ENCODE data around the gene SPTBN1.
A peak's percentile ranks its signal among the peaks of the same experiment; 100 is the strongest.

Gene SPTBN1

DNA sequence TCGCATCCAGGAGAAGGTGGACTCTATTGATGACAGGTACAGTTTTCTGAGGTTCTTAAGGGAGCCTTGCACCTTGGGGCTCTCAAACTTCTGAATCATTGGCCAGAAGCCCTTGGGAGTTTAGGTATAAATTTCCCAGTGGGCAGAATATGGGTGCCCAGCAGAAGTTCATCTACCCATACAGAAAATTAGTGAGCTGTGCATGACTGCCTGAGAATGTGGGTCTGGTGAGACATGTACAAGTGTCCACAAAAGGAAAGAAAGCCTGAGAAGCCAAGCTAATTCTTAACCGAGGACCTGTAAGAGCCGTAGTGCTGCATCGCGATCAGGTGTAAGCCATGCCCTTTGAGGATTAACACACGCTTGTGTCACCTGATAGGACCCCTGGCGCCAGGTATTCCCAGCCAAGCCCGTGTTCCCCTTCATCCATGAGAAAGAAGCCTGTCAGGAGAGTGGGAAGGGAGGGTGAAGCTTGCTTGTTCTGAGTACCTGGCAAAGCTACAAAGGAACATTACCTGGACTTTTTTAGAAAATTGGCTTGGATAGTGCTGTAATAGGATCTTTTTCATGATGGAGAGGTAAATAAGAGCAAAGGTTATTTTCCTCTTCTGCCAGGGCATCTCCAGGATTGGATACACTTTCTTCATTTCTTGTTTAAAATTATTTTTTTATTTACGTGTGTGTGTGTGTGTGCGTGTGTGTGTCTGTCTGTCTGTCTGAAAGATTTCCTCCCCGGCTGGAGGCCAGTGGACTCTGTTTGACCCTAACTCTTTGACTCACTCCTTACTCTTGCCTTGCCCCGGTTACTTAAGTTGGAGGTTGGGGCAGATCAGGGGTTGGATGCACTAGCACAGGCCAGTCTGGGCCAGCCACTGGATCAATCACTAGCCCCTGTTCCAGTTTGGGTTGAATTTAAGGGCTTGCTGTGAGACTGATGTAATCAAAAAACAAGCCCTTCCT, 176.9 kb downstream of the SPTBN1 start:
- DNase-seq (ENCODE audit: low spot score): no peak

DNA sequence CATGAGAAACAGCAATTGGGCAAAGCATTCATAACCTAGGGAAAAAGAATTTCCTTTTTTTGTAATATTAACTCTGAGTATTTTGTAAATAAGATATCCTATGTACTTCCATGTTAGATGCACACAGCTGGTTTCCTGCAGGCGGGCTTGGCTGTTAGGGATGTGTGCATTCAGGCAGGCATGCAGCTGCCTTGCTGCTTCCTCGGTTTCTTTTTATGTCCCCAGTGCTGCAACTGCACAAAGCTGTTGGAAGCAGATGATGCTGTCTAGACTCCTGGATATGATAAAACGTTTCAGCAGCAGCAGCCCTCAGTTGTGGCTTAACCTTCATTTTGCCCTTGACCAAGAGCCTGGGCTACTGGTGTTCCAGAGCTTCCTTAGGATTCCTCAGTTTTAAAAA, 177.9 kb downstream of the SPTBN1 start:
- no peak for DNase-seq (ENCODE audit: low spot score)

DNA sequence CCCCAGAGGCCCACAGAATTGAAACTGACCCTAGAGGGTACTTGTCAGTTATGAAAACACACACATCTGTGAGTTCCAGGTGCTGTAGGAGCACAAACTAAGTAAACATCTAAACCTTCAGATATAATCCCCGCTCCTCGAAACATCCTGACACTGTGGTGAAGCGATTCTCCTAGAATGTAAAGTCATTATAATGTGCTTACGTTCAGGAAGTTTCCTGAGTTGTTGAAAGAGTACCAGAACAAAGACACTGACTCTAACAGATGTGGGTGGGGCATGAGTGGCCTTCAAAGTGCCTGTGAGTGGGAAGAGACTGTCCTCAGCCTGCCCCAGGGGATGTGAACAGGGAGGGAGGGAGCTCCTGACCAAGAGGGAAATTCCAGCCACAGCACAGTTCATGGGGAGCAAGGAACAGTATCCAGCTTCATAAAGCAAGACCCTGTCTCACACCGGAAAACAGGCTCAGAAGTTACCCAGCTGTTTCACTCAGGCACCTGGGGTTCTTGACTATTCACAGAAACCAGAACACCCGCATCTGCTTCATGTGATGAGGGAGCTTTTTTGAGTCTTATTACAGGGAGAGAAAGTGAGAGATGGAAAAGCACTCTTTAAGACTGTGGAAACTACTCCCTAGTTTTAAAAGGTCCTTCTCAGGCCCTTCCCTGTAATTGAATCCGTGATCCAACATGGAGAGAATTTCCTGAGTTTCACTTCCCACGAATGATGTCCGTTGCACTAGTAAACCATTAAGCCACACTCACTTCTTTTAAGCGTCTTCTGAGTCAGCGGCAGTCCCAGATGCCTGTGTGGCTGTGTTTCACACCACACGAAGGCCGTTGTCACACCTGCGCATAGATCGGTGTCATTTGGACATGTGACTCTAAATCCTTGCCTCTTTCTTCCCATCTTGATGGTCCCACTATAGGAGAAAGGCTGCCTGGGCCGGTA, 178.7 kb downstream of the SPTBN1 start:
- no peak for DNase-seq (ENCODE audit: low spot score)

DNA sequence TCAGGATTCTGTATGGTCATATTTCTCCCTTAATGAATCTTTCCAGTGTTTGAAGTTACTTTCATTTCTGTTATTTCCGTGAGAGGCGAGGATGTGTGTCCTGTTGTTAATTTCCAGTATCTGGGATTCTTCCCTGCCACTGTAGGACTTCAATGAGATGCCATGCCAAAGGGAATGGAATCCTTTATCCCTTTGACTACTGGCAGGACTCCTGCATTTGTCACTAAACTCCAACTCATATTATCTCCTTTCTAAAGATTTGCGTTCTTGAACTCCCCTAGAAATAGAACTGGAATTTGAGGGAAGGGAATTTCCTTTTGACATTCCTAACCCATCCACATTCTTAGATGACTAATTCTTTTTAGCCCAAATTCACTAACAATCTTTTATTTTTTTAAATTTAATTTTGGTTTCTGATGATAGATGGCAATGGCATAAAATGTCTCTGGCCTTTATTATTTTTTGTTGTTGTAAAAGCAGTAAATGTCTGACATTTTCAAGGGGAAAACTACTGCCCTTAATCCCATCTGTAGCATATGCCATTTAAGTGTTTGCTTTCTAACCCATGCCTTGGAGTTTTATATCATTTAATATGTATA, 179.5 kb downstream of the SPTBN1 start:
- DNase-seq (ENCODE audit: low spot score): no peak

DNA sequence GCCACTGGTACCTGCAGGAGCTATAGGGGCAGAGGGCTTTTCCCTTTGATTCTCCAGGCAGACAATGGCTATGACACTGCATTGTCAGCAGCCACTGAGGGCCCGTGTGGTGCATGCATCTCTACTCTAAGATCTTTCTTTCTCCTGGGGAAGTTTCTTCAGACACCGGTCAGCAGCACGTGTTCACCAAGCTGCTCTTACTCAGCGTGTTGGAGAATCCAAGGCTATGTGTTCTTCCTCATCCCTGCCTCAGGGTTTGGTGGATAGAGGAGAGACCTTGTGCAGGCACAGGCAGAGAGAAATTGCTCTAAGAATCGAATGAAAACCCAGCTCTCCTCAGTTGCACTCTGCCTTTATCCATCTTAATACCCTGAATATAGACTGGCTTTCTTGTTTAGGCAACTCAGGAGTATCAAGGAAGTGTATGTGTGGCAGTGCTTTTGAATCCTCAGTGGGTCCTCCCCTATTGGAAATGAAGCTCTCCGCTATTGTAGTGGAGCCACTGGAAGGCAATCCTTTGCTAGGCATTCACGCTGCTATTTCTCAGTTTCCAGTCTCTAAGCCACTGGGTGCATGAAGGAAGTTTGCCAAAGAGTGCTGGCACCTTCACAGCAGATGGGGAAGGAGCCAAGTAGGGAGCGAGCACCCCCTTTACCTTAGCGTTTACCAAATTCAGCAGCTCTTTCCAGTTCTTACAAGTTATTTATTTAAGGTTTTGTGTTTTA, 180.4 kb downstream of the SPTBN1 start:
- DNase-seq (ENCODE audit: low spot score): no peak

DNA sequence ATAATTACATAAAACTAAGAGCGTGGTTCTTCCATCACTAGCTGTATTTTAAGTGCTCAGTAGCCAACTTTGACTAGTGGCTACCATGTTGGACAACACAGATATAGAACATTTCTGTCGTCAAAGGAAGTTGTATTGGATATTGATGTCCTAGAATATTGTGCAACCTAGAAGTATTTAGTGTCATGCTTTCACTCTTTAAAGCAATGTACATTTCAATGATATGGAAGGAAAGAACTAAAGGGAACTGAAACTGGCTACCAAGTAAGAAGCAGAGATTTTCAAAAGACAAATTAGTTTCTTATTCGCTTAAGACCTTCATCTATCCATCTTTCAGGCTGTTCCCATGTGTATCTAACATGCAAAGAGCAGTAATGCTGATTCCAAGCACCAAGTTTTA, 182.0 kb downstream of the SPTBN1 start:
- no peak for DNase-seq (ENCODE audit: low spot score)

DNA sequence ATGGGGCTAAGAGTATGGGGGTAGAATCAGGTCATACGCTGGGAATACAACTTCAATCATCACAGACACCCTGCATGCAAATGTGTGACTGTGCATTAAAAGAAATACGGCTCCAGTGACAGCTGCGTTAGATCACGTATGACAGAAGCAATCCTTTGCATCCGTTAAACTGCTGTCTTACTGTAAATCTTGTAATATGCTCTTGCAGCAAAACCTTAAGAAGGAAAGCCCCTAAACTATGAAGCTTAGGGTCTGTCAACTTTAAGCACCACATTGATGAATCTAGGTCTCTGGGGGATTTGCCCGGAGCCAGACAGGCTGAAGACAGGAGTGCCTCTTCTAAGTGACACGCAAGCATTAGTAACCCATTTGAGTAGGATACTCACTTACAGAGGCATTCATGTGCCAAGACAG, 182.7 kb downstream of the SPTBN1 start:
- DNase-seq (ENCODE audit: low spot score): no peak

DNA sequence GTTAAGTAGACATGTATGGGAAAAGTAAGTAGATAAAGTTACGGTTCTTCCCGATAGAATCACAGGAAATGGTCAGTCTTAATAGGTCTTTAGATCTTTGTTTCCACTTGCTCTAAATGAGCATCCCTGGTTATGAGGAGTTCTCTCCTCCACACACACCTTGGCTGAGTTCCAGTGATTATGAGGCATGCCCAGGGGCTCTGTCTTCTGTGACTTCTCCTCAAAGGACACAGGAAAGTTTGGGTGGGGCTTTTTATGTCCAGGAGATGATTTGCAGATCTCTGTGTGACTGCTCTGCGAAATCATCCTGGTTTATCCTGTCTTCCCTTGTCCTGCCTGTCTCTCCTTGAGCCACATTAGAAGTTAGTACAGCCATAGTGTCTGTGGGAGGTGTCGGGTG, 183.5 kb downstream of the SPTBN1 start:
- no peak for DNase-seq (ENCODE audit: low spot score)

DNA sequence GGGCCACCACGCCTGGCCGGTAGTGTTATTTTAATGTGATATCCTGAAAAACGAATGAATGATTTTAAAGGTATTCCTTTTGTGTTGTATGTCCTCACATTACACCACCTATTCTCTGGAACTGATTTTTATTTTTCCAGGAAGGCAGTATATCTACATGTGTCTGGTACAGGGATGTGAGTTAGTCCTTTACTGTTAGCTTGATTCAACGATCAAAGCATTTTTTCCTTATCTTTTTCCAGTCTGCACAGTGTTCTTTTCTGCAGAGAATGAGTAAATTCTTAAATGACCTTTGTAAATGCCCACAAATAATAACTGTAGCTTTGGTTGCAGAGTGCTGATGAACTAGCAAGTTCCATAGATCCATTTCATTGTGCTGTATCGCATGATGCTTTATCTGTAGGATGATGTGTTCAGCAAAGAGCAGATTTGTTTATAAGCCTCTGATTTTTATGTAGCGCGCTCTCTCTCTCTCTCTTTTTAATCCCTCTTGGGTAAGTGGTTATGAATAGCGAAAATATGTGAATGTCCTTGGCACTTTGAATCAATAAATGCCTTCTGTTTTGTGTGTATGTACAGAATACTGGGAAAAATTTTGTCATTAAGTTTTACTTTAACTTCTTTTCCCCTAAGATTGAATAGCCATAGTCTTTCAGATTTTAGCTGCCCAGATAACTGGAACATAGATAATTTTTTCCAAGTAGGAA, 184.9 kb downstream of the SPTBN1 start:
- DNase-seq (ENCODE audit: low spot score): no peak

DNA sequence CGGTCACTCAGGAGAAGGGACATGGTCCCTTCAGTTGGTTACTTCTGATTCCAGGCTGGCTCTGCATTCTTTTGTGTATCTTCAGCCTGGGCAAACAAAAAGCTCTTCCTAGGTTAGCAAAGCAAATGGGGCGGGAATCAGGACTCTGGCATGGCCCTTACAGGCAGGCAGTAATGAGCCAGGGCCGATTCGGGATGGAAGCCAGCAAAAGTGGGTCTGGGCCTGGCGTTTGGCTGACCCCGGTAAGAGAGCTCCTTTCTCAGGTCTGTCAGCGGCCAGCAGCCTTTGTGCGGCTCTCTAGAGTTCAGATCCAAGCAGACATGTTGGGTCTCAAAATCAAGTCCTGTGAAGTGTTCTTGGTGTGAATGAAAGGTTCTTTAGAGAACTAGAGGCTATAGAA, 185.9 kb downstream of the SPTBN1 start:
- no peak for DNase-seq (ENCODE audit: low spot score)

DNA sequence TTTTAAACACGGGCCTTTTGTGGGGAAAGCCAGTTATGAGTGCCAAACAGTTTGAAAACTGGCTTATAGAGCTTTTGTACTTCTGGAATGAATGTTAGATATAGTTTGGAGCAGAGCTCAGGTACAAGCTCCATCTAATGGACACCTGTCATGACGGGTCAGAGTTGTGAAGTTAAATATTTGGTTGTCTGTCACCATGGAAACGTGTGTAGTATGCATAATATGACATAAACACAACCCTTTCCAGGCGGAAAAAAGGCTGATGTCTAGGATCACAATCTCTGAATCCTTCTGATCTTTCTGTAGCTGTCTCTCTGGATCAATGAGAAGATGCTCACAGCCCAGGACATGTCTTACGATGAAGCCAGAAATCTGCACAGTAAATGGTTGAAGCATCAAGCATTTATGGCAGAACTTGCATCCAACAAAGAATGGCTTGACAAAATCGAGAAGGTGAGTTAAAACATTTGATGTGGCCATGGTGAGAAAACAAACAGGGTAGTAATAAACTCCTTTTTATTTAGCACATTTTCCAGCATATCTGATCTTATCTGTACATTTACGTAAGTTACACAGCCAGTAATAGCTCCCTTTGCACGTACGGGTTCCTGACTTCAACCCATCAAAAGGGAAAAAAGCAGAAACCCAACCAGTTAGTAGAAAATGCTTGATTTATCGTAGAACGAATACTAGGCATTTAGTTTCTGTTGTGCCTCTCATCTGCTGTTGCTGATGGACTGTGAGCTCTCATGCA, 186.7 kb downstream of the SPTBN1 start:
- DNase-seq (ENCODE audit: low spot score): no peak

DNA sequence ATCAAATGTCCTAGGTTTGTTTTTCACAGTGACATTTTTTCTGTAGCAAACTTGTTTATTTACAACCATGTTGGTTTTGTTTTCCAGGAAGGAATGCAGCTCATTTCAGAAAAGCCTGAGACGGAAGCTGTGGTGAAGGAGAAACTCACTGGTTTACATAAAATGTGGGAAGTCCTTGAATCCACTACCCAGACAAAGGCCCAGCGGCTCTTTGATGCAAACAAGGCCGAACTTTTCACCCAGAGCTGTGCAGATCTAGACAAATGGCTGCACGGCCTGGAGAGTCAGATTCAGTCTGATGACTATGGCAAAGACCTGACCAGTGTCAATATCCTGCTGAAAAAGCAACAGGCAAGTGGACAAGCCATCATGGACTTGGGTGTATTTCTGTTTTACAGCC, 188.1 kb downstream of the SPTBN1 start:
- no peak for DNase-seq (ENCODE audit: low spot score)

DNA sequence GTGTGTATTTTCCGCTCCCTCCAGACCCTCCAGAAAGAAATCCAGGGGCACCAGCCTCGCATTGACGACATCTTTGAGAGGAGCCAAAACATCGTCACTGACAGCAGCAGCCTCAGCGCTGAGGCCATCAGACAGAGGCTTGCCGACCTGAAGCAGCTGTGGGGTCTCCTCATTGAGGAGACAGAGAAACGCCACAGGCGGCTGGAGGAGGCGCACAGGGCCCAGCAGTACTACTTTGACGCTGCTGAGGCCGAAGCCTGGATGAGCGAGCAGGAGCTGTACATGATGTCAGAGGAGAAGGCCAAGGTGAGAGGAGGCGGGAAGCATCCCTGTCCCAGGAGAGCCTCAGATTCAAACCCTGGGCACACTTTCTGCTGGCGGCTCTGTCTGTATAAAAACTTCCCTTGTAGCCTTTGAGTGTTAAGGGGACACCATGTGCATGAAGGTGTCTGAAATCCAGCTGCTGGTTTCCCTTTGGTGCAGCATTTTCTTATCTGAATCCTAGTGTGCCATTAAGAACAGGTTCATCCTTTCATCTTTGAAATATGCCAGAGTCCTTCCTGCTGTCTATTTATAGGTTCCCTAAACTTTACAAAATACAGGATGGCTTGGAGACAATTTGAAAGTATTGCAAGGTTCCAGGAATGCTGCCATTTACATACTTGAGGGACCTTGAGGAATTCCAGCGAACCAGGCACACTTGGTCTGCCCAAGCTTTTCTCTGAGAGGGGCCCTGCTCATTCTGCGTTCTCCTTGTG, 190.2 kb downstream of the SPTBN1 start:
- no peak for DNase-seq (ENCODE audit: low spot score)

DNA sequence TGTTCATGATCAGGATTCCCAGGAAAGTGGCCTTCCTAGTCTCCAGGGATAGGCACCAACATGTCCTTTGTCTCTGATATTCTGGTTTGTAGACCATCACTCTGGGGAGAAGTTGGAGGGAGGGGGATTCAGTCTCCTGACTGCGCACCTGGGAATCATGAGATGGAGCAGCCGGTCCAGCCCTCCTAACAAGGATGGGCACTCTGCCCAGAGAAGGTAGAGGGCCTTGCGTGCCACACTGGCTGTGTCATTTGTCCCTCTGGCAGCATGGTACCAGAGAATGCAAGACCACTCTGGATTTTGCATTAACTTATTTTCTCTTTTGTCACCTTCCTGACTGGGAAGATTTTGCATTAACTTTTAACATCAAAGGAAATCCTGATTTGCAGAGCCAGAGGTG, 192.1 kb downstream of the SPTBN1 start:
- no peak for DNase-seq (ENCODE audit: low spot score)

DNA sequence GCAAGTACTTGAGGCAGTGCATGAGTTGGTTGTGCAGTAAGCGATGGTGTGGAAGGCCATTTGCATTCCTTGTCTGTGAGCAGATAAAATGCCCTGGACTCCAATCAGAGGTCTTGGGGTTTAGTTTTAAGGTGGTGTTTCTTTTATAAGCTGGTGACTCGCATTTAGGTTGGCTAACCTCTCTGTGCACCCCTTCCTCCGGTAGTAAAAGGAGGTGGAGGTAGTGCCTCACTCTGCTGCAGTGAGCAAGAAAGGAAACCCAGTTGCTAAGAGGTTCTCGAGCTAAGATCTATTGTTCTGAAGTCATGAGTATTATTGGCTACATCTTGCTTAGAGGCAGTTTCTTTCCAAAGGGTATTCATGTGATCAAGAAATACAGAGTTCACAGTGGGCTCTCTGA, 193.1 kb downstream of the SPTBN1 start:
- DNase-seq (ENCODE audit: low spot score): no peak

DNA sequence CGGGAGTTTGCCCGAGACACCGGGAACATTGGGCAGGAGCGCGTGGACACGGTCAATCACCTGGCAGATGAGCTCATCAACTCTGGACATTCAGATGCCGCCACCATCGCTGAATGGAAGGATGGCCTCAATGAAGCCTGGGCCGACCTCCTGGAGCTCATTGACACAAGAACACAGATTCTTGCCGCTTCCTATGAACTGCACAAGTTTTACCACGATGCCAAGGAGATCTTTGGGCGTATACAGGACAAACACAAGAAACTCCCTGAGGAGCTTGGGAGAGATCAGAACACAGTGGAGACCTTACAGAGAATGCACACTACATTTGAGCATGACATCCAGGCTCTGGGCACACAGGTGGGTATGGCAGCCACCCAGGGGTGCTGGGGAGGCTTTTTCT, 193.5 kb downstream of the SPTBN1 start:
- DNase-seq (ENCODE audit: low spot score): no peak

DNA sequence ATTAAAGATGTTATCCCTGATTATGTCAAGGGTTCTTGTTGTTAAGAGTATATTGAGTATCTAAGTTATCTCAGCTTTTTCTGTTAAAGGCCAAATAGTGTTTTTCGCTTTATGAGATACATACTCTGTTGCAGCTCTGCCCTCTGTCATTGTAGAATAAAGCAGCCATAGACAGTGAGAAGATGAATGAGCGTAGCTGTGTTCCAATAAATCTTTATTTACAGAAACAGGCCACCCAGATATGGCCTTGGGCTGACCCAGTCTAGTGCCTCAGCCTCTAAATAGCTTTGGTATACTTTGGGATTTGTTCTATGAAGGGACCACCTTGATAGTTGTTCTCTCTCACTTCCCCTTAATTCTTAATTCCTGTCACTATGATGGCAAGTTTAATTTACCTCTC, 194.5 kb downstream of the SPTBN1 start:
- no peak for DNase-seq (ENCODE audit: low spot score)

DNA sequence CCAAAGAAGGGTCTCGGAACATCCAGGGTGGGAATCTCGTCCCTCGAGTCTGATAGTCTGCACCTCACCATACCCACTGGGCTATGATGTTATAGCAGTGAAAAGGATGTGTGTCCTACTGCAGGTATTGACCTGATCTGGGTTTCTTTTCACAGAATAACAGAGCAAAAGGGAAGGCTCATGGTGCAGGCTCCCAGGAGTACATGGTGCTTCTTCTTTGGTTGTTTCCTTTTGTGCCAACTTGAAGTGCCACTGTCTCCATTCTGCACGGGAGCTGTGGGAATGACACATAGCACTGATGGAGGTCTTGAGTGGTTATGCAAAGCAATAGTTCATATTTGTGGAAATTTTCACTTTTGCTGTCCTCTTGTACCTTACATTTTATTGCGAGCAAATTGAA, 195.2 kb downstream of the SPTBN1 start:
- no peak for DNase-seq (ENCODE audit: low spot score)

DNA sequence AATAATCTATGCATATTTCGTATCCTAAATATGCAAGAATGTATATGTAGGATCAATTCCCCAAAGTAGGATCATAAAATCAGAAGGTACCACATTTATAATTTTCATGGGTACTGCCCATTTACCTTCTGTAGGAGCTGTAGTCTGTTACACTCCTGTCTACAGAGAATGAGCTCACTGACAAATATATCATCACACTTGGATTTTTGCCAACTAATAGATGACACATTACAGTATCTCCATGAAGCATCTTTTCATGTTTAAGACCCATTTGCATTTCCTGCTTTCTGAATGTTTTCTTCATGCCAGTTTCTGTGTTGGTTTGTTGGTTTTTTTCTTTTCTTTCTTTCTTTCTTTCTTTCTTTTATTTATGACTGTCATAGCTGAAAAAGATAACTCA, 196.4 kb downstream of the SPTBN1 start:
- DNase-seq (ENCODE audit: low spot score): peak; percentile 57

Data from RKO (cell line).